ENCODE data around the gene CCDC86. TPM values are rescaled to one million over a fixed set of nuclear protein-coding genes. Genes with fewer than 3 reads are reported as not detected.

The CCDC86 gene
- total and polyA plus RNA-seq, 2 of the 4 experiments (the other 2 are of a cell fraction), result 9.5 to 34.0 TPM

- in situ Hi-C loops (cut with MboI; ENCODE audit: low sequenced_read_pairs), result no loop called here
- WGBS, 2 experiments (ENCODE audit: extremely low coverage in 2 of 2, insufficient read length in 1 of 2), result 96% methylated on average over 4 of the region's 10 CpGs; no CpG with 5 or more reads in 1 of the 2 experiments
Measured at GRCh38 chr11:60848714-60849151, 6.8 kb downstream of the CCDC86 start.

More at GRCh38 chr11:60848714-60849151, 6.8 kb downstream of the CCDC86 start:
- H3K4me3 ChIP-seq (ENCODE audit: insufficient read depth, low read depth, low read length), result no peak overlapping the region
- no peak overlapping the region for H4K5ac ChIP-seq (ENCODE audit: low read depth, low read length)
- H3K14ac ChIP-seq (replicated peaks; ENCODE audit: low read depth, low read length), result no peak overlapping the region
- no peak overlapping the region for H2AK9ac ChIP-seq (replicated peaks; ENCODE audit: low read depth, low read length, poor library complexity)
- no peak for TF ChIP-seq RCOR1 (IDR thresholded peaks at IDR 0.05; ENCODE audit: insufficient replicate concordance, low read length)
- TF ChIP-seq POLR2A (IDR thresholded peaks at IDR 0.05; ENCODE audit: low read depth, low read length), result no peak
- TF ChIP-seq NFE2L2 (IDR thresholded peaks at IDR 0.05; ENCODE audit: low read depth, low read length), result no peak
- TF ChIP-seq RFX5 (IDR thresholded peaks at IDR 0.05; ENCODE audit: low read depth, low read length), result no peak
- no peak for TF ChIP-seq USF2 (IDR thresholded peaks at IDR 0.05; ENCODE audit: low read depth, low read length)
- TF ChIP-seq MAZ (IDR thresholded peaks at IDR 0.05; ENCODE audit: borderline replicate concordance, low read depth, low read length), result no peak
- no peak for TF ChIP-seq CHD1 (IDR thresholded peaks at IDR 0.05; ENCODE audit: low read depth, low read length)
- TF ChIP-seq SMC3 (IDR thresholded peaks at IDR 0.05; ENCODE audit: low read depth, low read length), result no peak
- no peak for TF ChIP-seq BHLHE40 (IDR thresholded peaks at IDR 0.05; ENCODE audit: low read depth, low read length)
- no peak for TF ChIP-seq MAFK (IDR thresholded peaks at IDR 0.05; ENCODE audit: low read depth, low read length)
- H4K20me1 ChIP-seq (ENCODE audit: insufficient read depth, low read length), result 0 out of 2 replicates have a peak, but pooled peaks cover 7% of the 10 kb centered on the region
- H3K79me1 ChIP-seq (ENCODE audit: low read depth in 1 of 2, low read length in 2 of 2), result peaks cover 13 to 30% of the 10 kb centered on the region in 2 experiments
- dilution Hi-C loops (cut with HindIII; ENCODE audit: low sequenced_read_pairs, unreplicated experiment), result no loop called here
- H3K9ac ChIP-seq (ENCODE audit: low read depth, low read length), result no peak overlapping the region
- POLR2A ChIA-PET (ENCODE audit: unreplicated experiment), result no interaction called here
- no peak overlapping the region for H3K23ac ChIP-seq (ENCODE audit: low read depth, low read length)
- H3K9me1 ChIP-seq (ENCODE audit: insufficient read depth, low read length), result 0 out of 2 replicates have a peak, but pooled peaks cover 3% of the 10 kb centered on the region
- no peak overlapping the region for H2BK5ac ChIP-seq (ENCODE audit: low read depth, low read length, poor library complexity, severe bottlenecking)
- DNase-seq (no peak), ATAC-seq (ENCODE audit: low read depth) (no peak)
- no peak overlapping the region for H3K4ac ChIP-seq (ENCODE audit: low read depth, low read length)
- CTCF ChIA-PET, result no interaction called here
- H4K91ac ChIP-seq (ENCODE audit: insufficient read depth, low read depth, low read length), result no peak overlapping the region
- H2AFZ ChIP-seq (replicated peaks; ENCODE audit: low read length, poor library complexity), result no peak overlapping the region
- peaks cover 9% of the 10 kb centered on the region for H3K4me1 ChIP-seq (ENCODE audit: control insufficient read depth, insufficient read depth, low read length)
- no TSS peak for BruUV-seq (replicated peaks)
- H2BK120ac ChIP-seq (ENCODE audit: low read depth, low read length), result no peak overlapping the region
- no peaks in the 10 kb centered on the region for H3K9me3 ChIP-seq (ENCODE audit: control insufficient read depth, insufficient read depth, low read length)
- intact Hi-C loops (cut with micrococcal nuclease), result no loop called here
- no peak overlapping the region for H2BK15ac ChIP-seq (ENCODE audit: low read depth, low read length)
- H3K56ac ChIP-seq (ENCODE audit: extremely low read depth, insufficient read depth, low read length), result no peak overlapping the region
- H3K18ac ChIP-seq (ENCODE audit: low read depth, low read length), result no peak overlapping the region
- H3K27me3 ChIP-seq (ENCODE audit: control insufficient read depth, insufficient read depth, low read length), result no peaks in the 10 kb centered on the region
- H2AK5ac ChIP-seq (ENCODE audit: low read depth, low read length), result no peak overlapping the region
- H3K27ac ChIP-seq (ENCODE audit: insufficient read depth, low read length), result no peak overlapping the region
- H3K4me2 ChIP-seq (ENCODE audit: low read depth, low read length), result no peak overlapping the region
- H4K8ac ChIP-seq (ENCODE audit: low read depth in 2 of 2, low read length in 2 of 2), result no peak overlapping the region
- H3K36me3 ChIP-seq (ENCODE audit: control insufficient read depth, insufficient read depth, low read length), result peaks cover 34% of the 10 kb centered on the region
- H2BK20ac ChIP-seq (ENCODE audit: low read depth, low read length), result no peak overlapping the region

All from IMR-90 (cell line).